BE2C (cell line): Measurements from ENCODE around the gene AGTPBP1.

Experiments
- DNase-seq: peaks from one replicate; pipeline ENCODE4 v3.0.0-alpha.2; 2020
- H3K27me3 ChIP-seq: fragments of 250-450 bp; sonication (Bioruptor Pico); 2 replicates; pipeline ENCODE4 v1.5.1; 2020; ENCODE audit warnings: mild to moderate bottlenecking
- H3K36me3 ChIP-seq: fragments of 250-450 bp; sonication (Bioruptor Pico); 2 replicates; pipeline ENCODE4 v1.5.1; 2020; ENCODE audit warnings: mild to moderate bottlenecking
- H3K4me1 ChIP-seq: fragments of 250-450 bp; sonication (Bioruptor Pico); 2 replicates; pipeline ENCODE4 v1.5.1; 2020
- H3K4me3 ChIP-seq: 2 replicates; pipeline ENCODE4 v1.5.1; 2011; ENCODE audit warnings: low read depth, low read length
- H3K9me3 ChIP-seq: fragments of 250-450 bp; sonication (Bioruptor Pico); 2 replicates; pipeline ENCODE4 v1.5.1; 2020
- TF ChIP-seq, protein P1 (sequence below): IDR thresholded peaks from 2 replicates; pipeline ENCODE4 v1.5.1; 2012; ENCODE audit warnings: mild to moderate bottlenecking, low read depth, low read length

The AGTPBP1 gene

DNA sequence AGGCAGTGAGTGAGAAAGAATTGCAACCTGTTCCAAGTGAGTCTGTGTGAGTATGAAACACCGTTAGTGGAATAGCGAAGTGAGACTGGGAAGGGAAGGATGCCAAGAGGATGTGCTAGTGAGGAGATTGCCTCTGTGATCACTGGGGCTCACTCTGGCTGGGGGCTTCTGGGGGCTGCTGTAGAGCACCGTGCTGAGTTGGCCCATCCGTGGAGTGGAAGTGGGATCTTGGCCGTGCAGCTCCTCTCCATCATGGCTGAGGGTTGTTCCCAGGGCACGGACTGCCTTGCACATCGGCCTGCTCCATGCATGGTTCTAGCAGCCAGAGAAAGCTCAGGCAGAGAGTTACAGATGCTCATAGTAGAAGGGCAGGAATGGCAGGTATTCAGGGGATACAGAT lies 236.1 kb downstream of the AGTPBP1 start:
- DNase-seq = no peak

DNA sequence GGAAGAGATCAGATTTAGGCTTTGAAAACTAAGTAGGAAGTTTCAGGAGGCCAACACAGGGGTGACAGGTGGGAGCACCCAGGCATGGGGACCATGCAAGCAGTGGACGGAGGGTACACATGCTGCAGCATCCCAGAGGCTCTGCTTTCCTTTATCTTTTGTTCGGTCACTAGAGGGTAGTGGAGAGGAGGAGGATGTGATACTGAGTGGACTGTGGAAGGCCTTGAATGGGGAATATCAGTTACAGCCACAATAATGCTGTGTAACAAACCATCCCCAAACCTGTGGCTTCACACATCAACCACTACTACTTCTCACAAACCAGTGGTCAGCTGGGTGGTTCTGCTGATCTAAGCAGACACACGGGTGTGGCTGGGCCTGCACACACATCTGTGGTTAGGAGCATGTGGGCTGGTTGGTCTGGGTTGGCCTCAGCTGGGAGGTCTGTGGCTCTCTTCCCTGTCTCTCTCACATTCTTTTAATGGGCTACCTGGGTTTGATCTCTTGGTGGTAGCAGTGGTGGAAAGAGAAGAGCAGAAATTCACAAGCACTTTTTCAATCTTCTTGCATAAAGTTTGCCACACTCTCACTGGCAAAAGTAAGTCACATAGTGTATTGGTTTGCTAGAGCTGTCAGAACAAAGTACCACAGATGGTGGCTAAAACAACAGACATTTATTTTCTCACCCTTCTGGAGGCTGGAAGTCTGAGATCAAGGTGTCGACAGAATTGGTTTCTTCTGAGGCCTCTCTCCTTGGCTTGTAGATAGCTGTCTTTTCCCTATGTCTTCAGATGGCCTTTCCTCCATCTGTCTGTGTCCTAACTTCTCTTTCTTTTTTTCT lies 238.7 kb downstream of the AGTPBP1 start:
- no peaks in the 10 kb centered on the region for H3K9me3 ChIP-seq
- H3K27me3 ChIP-seq = no peaks in the 10 kb centered on the region
- TF ChIP-seq, protein P1, sequence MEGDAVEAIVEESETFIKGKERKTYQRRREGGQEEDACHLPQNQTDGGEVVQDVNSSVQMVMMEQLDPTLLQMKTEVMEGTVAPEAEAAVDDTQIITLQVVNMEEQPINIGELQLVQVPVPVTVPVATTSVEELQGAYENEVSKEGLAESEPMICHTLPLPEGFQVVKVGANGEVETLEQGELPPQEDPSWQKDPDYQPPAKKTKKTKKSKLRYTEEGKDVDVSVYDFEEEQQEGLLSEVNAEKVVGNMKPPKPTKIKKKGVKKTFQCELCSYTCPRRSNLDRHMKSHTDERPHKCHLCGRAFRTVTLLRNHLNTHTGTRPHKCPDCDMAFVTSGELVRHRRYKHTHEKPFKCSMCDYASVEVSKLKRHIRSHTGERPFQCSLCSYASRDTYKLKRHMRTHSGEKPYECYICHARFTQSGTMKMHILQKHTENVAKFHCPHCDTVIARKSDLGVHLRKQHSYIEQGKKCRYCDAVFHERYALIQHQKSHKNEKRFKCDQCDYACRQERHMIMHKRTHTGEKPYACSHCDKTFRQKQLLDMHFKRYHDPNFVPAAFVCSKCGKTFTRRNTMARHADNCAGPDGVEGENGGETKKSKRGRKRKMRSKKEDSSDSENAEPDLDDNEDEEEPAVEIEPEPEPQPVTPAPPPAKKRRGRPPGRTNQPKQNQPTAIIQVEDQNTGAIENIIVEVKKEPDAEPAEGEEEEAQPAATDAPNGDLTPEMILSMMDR = peak; percentile 22
- no peak for DNase-seq
- H3K36me3 ChIP-seq = no peaks in the 10 kb centered on the region
- no peaks in the 10 kb centered on the region for H3K4me1 ChIP-seq
- H3K4me3 ChIP-seq = no peak overlapping the region

More for the DNA sequence above, 236.1 kb downstream of the AGTPBP1 start:
- Histone ChIP-seq H3K9me3 (no peaks in the 10 kb centered on the region), H3K4me3 (no peak overlapping the region), H3K36me3 (no peaks in the 10 kb centered on the region), H3K4me1 (peaks cover 3% of the 10 kb centered on the region), H3K27me3 (no peaks in the 10 kb centered on the region)
- TF ChIP-seq, protein P1 = no peak

DNA sequence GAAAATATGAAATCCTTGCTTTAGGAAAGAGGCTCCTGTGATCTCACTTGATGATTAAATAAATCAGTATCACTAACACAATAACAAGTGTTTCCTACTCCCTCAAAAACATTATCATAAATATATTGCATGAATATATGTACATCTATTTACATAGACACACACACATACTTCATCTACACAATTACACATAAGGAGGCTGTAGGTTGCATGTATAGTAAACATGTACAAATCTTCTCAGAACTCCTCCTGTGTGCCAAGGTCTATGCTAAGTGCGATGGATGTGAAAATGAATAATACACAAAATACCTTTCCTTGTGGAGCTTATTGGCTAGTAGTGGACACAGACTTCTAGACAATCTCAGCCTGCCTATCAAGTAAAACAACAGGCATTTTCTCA lies 239.9 kb downstream of the AGTPBP1 start:
- TF ChIP-seq, protein P1 = no peak
- no peak for DNase-seq
- H3K9me3 ChIP-seq = no peaks in the 10 kb centered on the region
- H3K4me3 ChIP-seq = no peak overlapping the region
- H3K4me1 ChIP-seq = no peaks in the 10 kb centered on the region
- H3K27me3 ChIP-seq = no peaks in the 10 kb centered on the region
- no peaks in the 10 kb centered on the region for H3K36me3 ChIP-seq

DNA sequence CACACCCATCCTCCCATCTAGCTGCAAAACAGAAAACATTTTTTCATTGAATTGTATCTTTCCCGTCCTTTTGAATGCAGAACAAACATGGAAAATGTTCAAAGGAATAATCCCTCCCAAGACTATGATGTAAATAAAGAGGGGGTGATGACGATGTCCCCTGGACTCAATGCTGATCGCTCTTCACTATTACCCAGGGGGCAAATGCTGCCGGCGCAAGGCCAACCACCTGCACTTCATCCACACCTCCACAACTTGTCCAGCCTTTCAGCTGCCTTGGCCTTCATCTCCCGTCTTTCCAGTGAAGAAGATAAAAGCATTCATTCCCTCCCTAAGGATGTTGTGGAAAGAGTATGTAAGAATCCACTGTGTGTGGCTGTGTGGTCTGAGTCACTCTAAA lies 240.3 kb downstream of the AGTPBP1 start:
- no peaks in the 10 kb centered on the region for H3K36me3 ChIP-seq
- no peak overlapping the region for H3K4me3 ChIP-seq
- TF ChIP-seq, protein P1 = no peak
- no peaks in the 10 kb centered on the region for H3K4me1 ChIP-seq
- DNase-seq = no peak
- no peaks in the 10 kb centered on the region for H3K9me3 ChIP-seq
- H3K27me3 ChIP-seq = no peaks in the 10 kb centered on the region
